Progenitor cell of endocrine pancreas (in vitro differentiated cells): Measurements from ENCODE around the gene PCGF6. TPM values are rescaled to one million over a fixed set of nuclear protein-coding genes. Genes with fewer than 3 reads are reported as not detected.

ENCODE experiments used
- DNase-seq: peaks from one replicate; pipeline ENCODE4 v3.0.0; 2021; ENCODE audit warnings: low spot score; ENCODE audit not compliant: unreplicated experiment
- H3K27ac Mint-ChIP-seq: 2 replicates; pipeline ENCODE4 v1.8.0; 2021; ENCODE audit warnings: mild to moderate bottlenecking, moderate library complexity, mixed read lengths
- H3K27me3 Mint-ChIP-seq: 2 replicates; pipeline ENCODE4 v1.8.0; 2021; ENCODE audit warnings: mixed read lengths
- H3K36me3 Mint-ChIP-seq: 2 replicates; pipeline ENCODE4 v1.8.0; 2022; ENCODE audit warnings: mixed read lengths; ENCODE audit not compliant: insufficient read depth
- H3K4me1 Mint-ChIP-seq: 2 replicates; pipeline ENCODE4 v1.8.0; 2021; ENCODE audit warnings: low read depth, mixed read lengths
- H3K4me3 Mint-ChIP-seq: 2 replicates; pipeline ENCODE4 v1.8.0; 2021; ENCODE audit warnings: low read depth, mild to moderate bottlenecking, moderate library complexity, mixed read lengths
- H3K9me3 Mint-ChIP-seq: 2 replicates; pipeline ENCODE4 v1.8.0; 2021; ENCODE audit warnings: low read depth, mixed read lengths
- CTCF ChIP-seq: fragments of 200-600 bp; sonication (generic); IDR thresholded peaks from one replicate; pipeline ENCODE4 v1.5.0; 2021; ENCODE audit warnings: antibody characterized with exemption, mild to moderate bottlenecking; ENCODE audit not compliant: unreplicated experiment
- total RNA-seq: library from RNA; stranded (reverse); gene quantifications from 2 replicates; pipeline ENCODE4 v1.2.1, GENCODE V29; 2021

The PCGF6 gene
- total RNA-seq, 1 donor from 2014 or later: 13.4 TPM

- Mint-ChIP-seq H3K9me3 (no peaks in the 10 kb centered on the region), H3K4me3 (no peak overlapping the region), H3K27me3 (no peaks in the 10 kb centered on the region), H3K27ac (no peak overlapping the region), H3K4me1 (no peaks in the 10 kb centered on the region), H3K36me3 (peaks cover 8% of the 10 kb centered on the region)
- no peak for DNase-seq
- TF ChIP-seq CTCF: no peak
Observed at GRCh38 chr10:103336370-103336769, 14.6 kb downstream of the PCGF6 start.

DNA sequence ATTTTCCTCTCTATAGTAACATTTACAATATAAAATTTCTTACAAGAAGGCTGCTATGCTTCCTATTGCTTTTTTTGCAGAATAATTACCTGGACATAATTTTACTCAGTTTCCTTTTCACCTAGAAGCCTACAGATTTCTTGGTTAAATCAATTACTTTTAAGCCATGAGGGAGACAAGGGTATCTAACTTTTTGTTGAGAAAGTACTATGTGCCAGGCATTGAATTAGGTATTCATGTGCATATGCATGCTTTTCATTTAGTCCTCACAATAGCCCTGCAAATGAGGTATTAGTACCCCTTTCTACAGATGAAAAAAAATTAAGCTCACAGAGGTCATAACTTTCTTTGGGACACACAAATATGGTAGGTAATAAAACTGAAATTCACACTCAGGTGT, 16.4 kb downstream of the PCGF6 start:
- Mint-ChIP-seq H3K36me3 (peaks cover 10% of the 10 kb centered on the region), H3K4me1 (no peaks in the 10 kb centered on the region), H3K27ac (no peak overlapping the region), H3K4me3 (no peak overlapping the region), H3K27me3 (no peaks in the 10 kb centered on the region), H3K9me3 (no peaks in the 10 kb centered on the region)
- no peak for DNase-seq
- no peak for TF ChIP-seq CTCF

DNA sequence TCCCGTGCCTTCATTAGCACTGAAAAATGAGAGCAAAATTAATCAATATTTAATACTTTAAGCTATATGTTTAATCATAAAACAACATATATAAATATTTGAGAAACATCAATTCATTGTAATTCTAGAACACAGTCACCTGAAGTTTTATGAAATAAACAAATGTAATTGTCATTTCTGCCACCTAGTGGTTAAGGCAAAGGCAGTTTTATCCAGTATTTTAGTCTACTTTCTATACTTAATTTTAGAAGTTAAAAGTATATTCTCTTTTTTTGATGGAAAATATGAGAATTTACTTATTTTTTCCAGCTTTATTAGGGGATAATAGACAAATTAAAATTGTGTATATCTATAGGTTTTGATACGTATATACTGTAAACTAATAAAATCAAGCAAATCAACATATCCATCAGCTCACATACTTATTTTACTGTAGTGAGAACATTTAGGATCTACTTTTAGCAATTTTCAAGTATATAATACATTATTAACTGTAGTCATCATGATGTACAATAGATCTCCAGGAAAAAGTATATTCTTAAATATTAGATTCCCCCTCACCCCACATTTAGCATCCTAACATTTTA, 16.9 kb downstream of the PCGF6 start:
- peak; percentile 77 for TF ChIP-seq CTCF
- H3K4me3 Mint-ChIP-seq: no peak overlapping the region
- no peaks in the 10 kb centered on the region for H3K9me3 Mint-ChIP-seq
- H3K4me1 Mint-ChIP-seq: no peaks in the 10 kb centered on the region
- H3K27ac Mint-ChIP-seq: no peak overlapping the region
- DNase-seq: no peak
- H3K27me3 Mint-ChIP-seq: no peaks in the 10 kb centered on the region
- H3K36me3 Mint-ChIP-seq: peaks cover 10% of the 10 kb centered on the region

- H3K4me3 Mint-ChIP-seq: no peak overlapping the region
- H3K9me3 Mint-ChIP-seq: no peaks in the 10 kb centered on the region
- H3K4me1 Mint-ChIP-seq: no peaks in the 10 kb centered on the region
- no peak for DNase-seq
- no peaks in the 10 kb centered on the region for H3K27me3 Mint-ChIP-seq
- peaks cover 12% of the 10 kb centered on the region for H3K36me3 Mint-ChIP-seq
- H3K27ac Mint-ChIP-seq: no peak overlapping the region
- TF ChIP-seq CTCF: no peak
Observed at GRCh38 chr10:103327906-103328305, 23.0 kb downstream of the PCGF6 start.

GRCh38 chr10:103316087-103316486, 34.9 kb downstream of the PCGF6 start:
- Mint-ChIP-seq H3K4me1 (no peaks in the 10 kb centered on the region), H3K27me3 (no peaks in the 10 kb centered on the region), H3K36me3 (peaks cover 23% of the 10 kb centered on the region), H3K4me3 (no peak overlapping the region), H3K9me3 (no peaks in the 10 kb centered on the region), H3K27ac (no peak overlapping the region)
- no peak for TF ChIP-seq CTCF
- DNase-seq: no peak
